ENCODE data around the gene DPYSL3.

- TF ChIP-seq POLR2AphosphoS5 (IDR thresholded peaks at IDR 0.05) (no peak), CTCF (IDR thresholded peaks at IDR 0.05; ENCODE audit: poor library complexity, severe bottlenecking) (no peak), RAD21 (conservative IDR thresholded peaks at IDR 0.05) (no peak), REST (IDR thresholded peaks at IDR 0.05; ENCODE audit: borderline replicate concordance) (no peak), EP300 (conservative IDR thresholded peaks at IDR 0.05; ENCODE audit: poor library complexity, severe bottlenecking) (no peak), TAF1 (IDR thresholded peaks at IDR 0.05; ENCODE audit: low read depth) (no peak), EZH2 (IDR thresholded peaks at IDR 0.05; ENCODE audit: borderline replicate concordance, insufficient read depth, low read length, poor library complexity, severe bottlenecking) (no peak)
These were observed 1.0 kb upstream of the DPYSL3 start for GRCh38 chr5:147510885-147511284.
